ENCODE measurements around the gene PLSCR4.

PLSCR4 gene

DNA sequence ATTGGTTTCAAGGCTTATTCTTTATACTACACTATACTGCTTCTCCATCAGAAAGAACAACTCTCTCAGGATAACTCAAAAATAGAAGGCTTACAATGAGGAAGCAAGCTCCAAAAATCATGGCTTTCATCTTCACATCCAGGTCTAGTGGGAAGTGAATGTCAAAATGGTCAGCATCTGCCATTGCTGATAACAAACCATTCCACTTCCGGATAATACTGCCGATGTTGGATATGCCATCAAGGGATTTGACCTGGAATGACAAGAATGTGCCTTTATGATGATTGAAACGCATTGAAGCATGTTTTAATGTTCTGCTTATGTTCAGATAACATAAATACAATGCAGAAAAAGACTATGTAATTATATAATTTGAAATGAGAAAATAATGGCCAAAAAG is 55.9 kb downstream of the PLSCR4 start:
- DNase-seq (ENCODE audit: low read depth) = no peak

DNA sequence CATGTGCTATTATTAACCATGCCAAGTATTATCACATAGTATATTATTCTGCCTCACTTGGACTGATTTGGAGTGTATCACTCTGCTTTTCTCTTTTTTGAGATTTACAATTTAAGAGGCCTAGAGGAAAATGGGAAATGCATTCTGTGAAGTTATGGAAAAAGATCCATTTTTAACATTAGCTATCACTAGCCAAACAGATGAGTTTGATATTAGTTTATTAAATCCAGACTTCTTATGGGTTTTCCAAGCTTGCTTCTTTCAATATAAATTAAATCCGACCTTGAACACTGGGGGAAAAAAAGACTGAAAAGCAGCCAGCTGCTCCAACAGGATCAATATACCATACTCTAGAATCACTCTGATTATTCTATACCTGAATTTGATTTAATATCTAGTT is 59.9 kb downstream of the PLSCR4 start:
- DNase-seq (ENCODE audit: low read depth) = no peak

DNA sequence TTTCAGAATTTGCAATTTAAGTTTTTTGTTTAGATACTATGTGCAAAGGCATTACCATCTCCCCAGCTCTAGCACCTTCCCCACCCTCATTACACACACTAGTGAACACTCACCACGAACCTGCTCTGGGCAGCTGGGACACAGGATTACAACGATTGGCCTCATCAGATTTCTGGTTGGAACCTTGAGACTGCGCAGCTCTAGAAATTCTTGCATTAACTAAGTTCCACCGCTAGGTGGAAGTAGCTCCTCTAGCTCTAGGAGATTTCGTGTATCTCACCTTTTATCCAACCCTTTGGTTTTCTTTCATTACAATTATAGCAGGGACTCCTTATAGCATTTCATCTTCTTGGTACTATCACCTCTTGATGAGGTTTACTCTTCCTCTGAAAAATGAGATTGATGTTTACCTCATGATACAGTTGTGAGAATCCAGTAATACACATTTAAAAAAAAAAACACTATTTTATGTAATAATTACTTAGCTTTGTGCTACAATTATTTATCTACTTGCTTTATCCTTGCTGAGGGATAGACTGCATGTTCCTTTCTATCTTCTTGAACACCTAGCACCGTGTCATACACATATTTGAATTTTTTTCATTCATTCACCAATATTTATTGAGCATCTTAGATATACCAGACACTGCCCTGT is 61.3 kb downstream of the PLSCR4 start:
- no peak for DNase-seq (ENCODE audit: low read depth)

DNA sequence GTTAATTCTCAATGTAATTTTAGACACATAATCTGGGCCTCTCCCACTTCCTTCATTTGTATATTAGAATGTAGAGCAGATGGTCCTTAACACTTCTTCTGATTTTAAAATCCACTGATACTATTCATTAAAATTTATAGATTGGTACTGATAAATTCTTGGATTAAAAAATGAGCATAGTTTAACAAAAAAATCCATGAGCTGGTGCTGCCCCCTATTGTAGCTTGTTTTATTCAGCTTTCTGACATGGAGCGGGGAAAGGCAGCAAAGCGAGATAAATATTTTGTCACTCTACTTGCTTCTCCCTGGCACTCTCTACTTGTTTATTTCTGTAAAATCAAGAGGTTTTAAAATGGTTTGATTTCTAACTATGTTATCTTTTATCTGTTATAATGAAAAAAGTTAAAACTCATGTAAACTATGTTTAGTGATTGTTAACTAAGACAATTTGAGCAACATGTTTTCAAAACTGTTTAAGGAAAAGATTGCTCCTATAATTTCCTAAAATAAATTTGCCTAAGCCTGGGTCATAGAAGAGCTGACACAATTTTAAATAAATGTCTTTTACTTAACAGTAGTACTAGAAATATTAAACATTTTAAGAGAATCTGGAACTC is 63.5 kb downstream of the PLSCR4 start:
- DNase-seq (ENCODE audit: low read depth) = no peak

DNA sequence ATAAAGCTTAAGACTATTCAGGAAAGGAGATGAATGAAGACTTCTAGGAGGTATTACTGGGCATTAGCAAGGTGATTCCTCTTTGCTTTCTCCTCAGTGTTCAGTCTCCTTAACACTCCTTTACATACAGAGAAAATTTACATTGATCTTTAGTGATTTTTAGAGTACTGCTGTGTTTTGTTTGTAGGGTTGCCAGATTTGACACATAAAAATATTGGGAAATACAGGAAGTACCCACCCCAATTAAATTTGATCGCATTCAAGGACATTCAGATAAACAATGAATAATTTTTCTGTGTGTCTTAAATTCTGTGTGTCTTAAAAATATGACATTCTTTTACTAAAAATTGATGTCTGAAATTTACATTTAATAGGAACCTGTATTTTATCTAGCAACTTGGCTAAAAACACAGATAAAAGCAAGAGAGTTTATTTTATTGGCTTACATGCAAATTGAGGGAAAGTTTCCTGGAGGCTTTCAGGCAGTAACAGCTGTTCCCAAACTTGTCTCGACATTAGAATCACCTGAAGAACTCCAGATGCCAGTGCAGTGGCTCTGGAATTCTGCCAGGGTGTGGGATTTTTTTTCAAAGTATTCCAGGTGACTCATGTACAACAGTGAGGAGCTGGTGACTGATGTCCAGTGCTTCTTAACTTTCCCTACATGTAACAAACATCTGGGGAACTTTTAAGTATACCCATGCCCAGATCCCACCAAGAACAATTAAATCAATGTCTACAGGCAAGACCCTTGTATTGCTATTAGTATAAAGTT is 66.5 kb downstream of the PLSCR4 start:
- no peak for DNase-seq (ENCODE audit: low read depth)

DNA sequence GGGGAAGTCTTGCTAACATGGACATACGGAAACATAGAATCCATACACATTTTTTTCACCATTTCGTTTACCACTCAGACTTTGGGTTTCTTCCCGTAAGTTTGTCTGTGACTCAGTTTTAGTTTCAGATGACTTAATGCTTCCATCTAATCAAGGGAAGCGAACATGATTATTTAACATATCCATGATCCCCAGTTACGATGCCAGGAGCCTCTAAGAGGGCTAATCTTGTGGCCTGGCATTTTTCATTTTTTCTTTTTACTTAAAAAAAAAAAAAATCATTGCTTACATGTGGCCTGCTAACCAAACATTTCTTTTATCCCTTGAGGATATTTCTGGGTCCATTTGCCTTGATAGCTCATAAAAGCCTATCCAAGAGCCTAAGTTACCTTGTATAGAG is 69.7 kb downstream of the PLSCR4 start:
- DNase-seq (ENCODE audit: low read depth) = no peak

DNA sequence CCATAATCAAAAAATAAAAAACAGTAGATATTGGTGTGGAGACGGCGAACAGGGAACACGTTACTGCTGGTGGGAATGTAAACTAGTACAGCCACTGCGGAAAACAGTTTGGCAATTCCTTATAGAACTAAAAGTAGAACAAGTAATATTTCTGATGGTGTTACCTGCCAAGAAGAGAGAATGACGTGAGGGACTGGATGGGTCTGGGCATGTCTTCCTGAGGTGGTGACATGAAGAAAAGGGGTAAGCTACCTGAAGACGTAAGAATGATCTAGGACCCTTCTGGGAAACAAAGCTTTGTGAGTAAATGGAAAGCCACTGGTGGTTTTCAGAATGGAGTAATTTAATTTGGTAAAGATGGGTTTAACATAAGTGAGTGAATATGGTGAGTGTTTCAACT is 70.5 kb downstream of the PLSCR4 start:
- no peak for DNase-seq (ENCODE audit: low read depth)

DNA sequence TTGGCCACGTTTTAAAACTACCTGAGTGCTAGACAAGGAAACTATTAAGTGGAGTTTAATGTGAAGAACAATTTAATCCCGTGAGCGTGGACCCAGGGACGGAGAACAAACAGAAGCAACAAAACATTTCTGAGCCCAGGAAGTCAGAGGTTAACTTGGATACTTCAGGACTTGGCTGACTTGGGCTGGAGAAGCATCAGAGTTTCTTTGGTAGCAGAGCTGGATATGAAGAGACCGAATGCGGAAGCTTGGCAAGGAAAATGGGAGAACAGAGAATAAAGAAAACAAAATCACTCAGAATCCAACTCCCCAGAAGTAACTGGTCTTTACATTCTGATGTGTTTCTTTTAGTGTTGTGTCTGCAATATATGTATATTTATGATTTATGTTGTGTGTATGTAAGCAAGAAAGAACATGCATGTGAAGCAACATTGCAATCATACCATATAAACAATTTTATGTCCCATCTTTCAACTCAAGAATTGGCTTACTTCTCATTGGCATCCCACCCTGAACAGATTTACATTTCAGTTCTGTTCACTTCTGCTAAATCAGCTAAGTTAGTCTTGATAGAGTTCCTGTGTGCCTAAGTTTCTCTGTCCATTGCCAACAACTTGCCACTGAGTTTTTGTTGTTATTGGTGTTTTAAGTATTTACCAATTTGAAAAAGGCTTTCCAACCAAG is 72.8 kb downstream of the PLSCR4 start:
- no peak for DNase-seq (ENCODE audit: low read depth)

DNA sequence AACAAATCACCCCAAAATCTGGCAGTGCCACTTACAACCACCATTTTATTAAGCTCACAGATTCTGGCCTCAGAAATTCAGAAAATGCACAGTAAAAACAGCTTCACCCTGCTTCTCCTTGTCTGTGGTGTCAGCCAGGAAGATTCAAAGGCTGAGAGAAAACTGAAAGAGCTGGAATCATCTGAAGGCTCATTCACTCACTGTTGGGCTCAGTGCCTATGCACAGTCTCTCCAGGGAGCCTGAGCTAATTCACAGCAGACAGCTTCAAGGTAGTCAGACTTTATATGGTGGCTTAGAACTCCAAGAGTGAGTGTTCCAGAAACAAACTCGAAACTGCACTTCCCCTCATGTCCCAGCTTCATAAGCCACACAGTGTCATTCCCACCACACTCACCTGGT is 73.4 kb downstream of the PLSCR4 start:
- no peak for DNase-seq (ENCODE audit: low read depth)

DNA sequence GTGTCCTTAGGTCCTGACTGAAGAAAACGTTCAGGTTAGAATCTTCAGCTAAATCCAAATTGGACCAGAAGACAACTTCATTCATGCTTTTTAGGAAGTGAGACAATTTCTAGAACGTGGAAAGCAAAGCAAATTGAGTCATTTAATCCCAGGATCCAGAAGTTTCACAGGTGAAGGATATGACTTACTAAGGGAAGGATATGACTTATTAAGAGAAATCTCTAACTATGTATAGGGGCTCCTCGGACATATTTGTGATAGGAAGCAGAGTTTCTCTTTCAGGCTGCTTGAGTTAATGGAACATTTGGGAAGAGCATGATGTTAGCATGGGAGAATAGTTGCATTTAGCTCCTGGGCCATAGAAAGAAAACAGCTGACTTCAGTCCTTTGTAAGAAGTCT is 73.8 kb downstream of the PLSCR4 start:
- no peak for DNase-seq (ENCODE audit: low read depth)

DNA sequence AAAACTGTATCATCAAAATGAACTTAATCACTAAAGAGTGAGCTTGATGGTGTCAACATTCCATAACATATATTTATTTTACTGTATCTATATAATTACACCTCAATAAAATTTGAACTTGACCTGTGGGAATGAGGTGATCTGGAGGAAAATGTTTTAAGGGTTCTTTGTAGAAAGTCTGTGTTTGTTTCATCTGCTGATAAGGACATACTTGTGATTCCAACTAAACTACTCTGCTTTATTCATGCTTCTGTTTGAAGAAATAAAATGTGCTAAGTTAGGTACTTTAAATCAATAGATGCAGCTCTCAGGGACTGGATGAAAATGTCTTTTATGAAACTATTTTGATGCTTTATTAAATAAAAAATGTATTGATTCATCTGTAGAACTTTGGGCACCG is 78.3 kb downstream of the PLSCR4 start:
- DNase-seq (ENCODE audit: low read depth) = no peak

DNA sequence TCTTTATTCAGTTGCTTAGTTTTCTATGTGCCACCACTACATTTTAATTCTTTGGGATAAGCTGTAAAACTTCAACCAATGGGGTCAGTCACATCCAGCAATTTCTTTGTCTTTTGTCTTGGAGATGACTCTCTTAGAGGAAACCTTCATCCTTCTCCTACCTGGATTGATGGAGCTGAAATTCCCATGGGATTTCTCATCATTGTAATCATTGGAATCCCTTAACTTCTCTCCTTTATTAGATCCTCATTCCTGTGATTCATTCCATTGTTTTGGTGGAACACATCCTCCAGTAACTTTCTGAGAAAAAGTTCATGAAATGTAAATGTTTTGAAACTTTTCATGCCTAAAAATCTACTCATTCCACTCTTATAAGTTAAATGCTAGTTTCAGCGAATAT is 80.3 kb downstream of the PLSCR4 start:
- DNase-seq (ENCODE audit: low read depth) = no peak

DNA sequence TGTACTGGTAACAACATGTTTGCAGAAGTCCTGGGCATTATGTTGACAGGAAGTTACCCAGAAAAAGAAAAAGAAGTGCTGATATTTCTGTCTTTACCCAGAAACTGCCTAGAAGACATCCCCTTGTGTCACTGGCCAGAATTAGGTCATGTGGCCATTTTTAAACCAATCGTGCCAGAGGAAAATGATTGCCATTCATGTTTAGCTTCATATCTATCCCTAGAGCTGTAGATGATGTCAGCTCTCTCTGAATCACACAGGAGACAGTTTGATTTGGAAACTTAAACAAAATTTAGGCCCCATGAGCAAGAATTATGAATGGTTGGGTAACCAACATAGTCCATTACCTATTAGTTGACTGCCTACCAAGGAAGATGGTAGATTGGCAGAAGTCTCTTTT is 81.0 kb downstream of the PLSCR4 start:
- DNase-seq (ENCODE audit: low read depth) = no peak

DNA sequence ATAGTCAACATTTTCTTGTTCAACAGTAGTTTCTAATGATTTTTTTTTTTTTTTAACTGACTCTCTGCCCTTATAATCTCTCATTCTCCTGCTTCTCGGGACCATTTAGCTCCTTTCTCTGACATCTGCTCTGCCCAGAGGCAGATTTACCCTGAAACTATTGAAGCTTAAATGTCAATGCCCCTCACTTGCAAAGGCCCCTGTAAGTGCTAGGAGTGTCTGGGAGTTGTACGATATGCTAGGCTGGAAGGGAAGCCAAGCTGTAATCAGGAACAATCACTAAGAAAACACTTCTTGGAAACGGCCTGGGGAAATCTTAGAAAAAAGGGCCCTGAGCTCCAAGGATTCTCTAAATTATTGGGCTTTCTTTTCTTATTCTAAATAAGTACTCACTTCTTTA is 84.1 kb downstream of the PLSCR4 start:
- DNase-seq (ENCODE audit: low read depth) = no peak

DNA sequence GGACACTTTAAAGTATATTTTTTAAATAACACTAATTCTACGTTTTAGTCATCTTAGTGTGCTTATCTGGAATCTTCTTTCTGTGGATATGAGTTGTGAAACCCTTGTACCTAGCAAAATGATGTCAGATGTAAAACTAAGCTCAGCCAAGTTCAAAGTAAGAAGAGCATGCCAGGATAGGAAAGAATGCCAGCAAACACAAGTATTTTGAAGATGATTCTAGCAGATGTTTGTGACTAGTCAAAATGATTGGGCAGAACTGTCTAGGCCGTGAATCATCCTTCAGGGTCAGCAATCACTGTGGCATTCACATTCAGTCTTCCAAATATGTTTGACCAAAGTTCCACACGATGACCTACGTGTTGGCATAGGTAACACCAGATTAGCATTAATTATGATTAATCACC is 84.5 kb downstream of the PLSCR4 start:
- no peak for DNase-seq (ENCODE audit: low read depth)

DNA sequence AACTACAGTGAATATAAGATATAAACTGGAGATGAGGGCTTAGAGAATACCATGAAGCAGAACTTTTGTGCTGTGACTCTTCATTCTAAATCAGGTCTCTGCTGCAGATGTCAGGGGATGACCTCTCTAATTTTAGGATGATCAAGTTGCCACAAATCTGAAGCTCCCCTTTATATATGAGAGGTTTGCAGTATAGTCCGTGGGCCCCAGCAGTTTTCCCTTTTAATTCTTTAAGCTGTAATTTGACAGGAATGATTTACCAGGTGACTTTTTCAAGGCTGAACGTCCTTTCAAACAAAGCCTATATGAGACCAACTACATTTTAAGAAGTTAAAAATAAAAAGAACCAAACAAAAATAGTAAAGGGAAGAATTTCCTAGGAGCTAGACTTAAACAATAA is 85.0 kb downstream of the PLSCR4 start:
- no peak for DNase-seq (ENCODE audit: low read depth)

DNA sequence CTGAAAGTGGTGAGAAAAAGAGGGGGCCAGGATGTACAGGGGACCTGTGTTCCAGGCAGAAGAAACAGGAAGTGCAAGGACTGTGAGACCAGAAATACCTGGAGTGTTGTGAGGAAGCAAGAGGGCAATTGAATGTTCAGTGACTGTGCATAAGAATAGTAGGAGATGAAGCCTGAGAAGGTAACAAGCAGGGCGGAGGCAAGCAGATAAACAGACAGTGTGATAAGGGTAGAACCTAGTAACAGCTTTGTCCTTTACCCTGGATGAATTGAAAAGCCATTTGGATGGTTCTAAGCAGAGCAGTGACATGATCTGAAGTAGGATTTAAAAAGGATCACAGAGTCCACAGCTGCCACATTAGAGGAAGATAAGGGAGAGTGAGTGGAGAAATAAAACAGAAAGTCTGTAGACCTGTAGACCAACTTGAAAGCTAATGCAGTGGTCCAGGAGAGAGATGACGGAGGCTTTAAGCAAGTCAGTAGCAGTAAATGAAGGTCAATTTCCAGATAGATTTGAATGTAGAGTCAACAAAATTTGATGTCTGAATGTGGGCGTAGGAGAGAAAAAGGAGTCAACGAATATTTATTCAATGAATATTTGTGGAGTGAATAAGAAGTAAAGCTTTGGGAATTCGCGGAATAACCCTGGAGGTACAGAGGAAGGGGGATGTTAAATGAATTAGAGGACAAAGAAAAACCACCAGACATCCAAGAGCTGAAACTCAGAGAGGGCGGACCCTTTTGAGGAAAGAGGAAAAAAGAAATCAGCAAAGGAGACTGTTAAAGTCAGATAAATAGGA is 85.7 kb downstream of the PLSCR4 start:
- no peak for DNase-seq (ENCODE audit: low read depth)

DNA sequence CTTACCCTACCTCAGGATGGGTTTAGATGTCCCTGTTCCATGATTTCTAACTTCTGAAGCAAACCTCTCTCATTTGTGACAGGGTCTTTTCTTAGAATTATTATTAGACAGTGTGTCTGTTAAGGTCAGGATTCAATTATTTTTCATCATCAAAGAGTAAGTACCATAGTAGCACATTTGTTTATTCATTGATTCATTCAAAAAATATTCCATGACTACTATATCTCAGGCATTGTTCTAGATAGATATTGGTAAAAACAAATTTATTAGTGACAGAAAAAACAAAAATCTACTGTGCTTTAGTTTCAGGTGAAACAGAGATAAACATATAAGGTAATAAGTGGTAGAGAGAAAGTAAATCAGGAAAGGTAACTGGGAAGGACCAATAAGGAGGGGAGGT is 86.4 kb downstream of the PLSCR4 start:
- no peak for DNase-seq (ENCODE audit: low read depth)

DNA sequence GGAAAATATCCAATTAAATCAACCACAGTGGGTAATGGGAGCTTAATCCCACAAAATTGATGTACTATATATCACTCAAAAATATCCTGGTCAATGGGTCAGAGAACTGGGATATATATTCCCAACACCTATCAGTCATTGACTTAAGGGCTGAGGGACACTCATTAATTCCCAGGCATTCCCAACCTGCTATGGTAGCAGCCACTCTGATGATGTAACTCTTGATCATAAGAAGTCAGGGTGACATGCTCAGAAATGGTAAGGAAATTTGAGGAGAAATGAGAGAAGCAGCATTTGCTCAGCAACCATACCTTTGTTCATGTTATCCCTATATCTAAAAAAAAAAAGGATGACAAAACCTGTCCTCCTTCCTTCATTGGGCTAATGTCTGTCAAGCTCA is 86.8 kb downstream of the PLSCR4 start:
- DNase-seq (ENCODE audit: low read depth) = no peak

DNA sequence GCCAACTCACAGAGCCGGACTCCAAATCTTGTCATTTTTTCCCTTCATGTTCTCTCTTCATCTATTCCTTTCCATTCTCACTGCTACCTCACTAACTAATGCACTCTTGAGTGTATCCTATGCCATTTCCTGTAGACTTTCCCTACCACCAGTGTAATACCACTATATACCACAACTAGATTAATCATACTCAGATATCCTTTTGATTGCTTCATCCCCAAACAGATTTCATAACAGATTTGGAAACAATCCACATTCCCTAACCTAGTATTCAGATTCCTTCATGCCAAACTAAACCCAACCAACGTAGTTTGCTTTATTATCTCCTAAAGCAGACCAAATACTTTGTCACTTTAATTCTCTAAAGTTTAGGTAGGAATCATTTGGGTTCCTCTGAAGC is 87.3 kb downstream of the PLSCR4 start:
- no peak for DNase-seq (ENCODE audit: low read depth)

DNA sequence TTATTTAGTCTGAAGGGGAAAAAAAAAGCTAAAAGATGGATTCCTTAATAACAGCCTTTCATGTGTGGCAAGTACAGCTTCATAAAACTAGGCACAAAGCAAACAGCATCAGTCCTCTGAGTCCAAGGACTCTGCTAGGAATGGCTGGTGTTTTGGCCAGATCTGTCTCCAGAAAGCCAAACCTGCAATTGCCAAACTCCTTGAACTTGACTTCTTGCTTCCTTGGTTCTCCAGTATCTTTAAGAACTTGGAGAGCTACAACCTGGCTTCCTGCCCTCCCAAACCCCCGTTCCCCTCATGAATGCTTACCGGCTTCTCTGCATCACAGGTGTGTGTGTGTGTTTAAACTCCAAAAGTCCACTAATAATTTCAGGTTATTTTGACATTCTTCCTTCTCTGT is 88.3 kb downstream of the PLSCR4 start:
- DNase-seq (ENCODE audit: low read depth) = no peak

DNA sequence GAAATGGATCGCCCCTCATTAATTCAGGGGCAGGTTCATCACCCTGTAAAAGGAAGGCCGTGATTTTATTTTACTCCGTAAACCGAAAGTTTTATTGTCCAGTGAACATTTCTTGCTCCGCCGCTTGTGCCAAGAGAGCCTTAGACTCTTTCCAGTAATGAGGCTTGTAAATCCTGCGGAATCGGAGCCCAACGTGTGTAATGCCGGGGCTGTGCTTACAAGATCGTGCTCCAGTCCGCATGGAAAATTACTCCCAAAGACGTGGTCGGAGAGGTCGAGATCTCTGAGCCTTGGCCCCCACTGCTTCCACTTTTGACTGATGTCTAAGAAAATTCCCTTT is 89.3 kb downstream of the PLSCR4 start:
- DNase-seq (ENCODE audit: low read depth) = no peak

Data from activated T-cell treated with anti-CD3 and anti-CD28 coated beads for 48 hours (primary cell).